HepG2 (cell line): ENCODE measurements around the gene ARIH2. TPM values are rescaled to one million over a fixed set of nuclear protein-coding genes. Genes with fewer than 3 reads are reported as not detected.

Experiments
- EZH2 ChIP-seq: conservative IDR thresholded peaks from 2 replicates; pipeline ENCODE4 v1.6.1; 2012; ENCODE audit warnings: mild to moderate bottlenecking, low read depth, low read length, moderate library complexity
- HCFC1 ChIP-seq: fragments of 150-350 bp; IDR thresholded peaks from 2 replicates; pipeline ENCODE4 v1.6.1; 2014; ENCODE audit warnings: low read depth, low read length
- HIVEP1 ChIP-seq: sonication (generic); formaldehyde crosslinking; IDR thresholded peaks from 2 replicates; pipeline ENCODE4 v1.4.0; 2020; ENCODE audit warnings: mild to moderate bottlenecking, missing genetic modification reagents
- HMGA1 ChIP-seq: sonication (generic); formaldehyde crosslinking; conservative IDR thresholded peaks from 2 replicates; pipeline ENCODE4 v1.4.0; 2020; ENCODE audit warnings: missing genetic modification reagents
- JUN ChIP-seq: sonication (generic); formaldehyde crosslinking; IDR thresholded peaks from 2 replicates; pipeline ENCODE4 v1.4.0; 2020; ENCODE audit warnings: mild to moderate bottlenecking, missing genetic modification reagents
- KIAA2018 ChIP-seq: sonication (generic); formaldehyde crosslinking; IDR thresholded peaks from 2 replicates; pipeline ENCODE4 v1.5.0; 2020; ENCODE audit warnings: mild to moderate bottlenecking, missing genetic modification reagents, borderline replicate concordance
- MED13 ChIP-seq: sonication (generic); formaldehyde crosslinking; IDR thresholded peaks from 2 replicates; pipeline ENCODE4 v1.5.0; 2020; ENCODE audit warnings: missing genetic modification reagents
- POLR2A ChIP-seq, 2 experiments: IDR thresholded peaks; 2 replicates each; pipeline ENCODE4 v1.6.1; 2011; ENCODE audit warnings: low read depth in 2 of 2, low read length in 2 of 2, mild to moderate bottlenecking in 1 of 2, moderate library complexity in 1 of 2; ENCODE audit not compliant: insufficient read depth in 1 of 2
- PPARG ChIP-seq: conservative IDR thresholded peaks from 2 replicates; pipeline ENCODE4 v1.6.1; 2016; ENCODE audit warnings: missing biosample characterization, missing genetic modification reagents
- YEATS4 ChIP-seq: sonication (generic); formaldehyde crosslinking; IDR thresholded peaks from 2 replicates; pipeline ENCODE4 v1.4.0; 2020; ENCODE audit warnings: missing genetic modification reagents, borderline replicate concordance
- ZMAT5 ChIP-seq: sonication (generic); formaldehyde crosslinking; IDR thresholded peaks from 2 replicates; pipeline ENCODE4 v1.5.0; 2020; ENCODE audit warnings: mild to moderate bottlenecking, low read depth, missing genetic modification reagents, borderline replicate concordance
- ZNF44 ChIP-seq: sonication (generic); formaldehyde crosslinking; IDR thresholded peaks from 2 replicates; pipeline ENCODE4 v1.5.1; 2020; ENCODE audit warnings: mild to moderate bottlenecking, missing genetic modification reagents
- ZNF547 ChIP-seq: sonication (generic); formaldehyde crosslinking; IDR thresholded peaks from 2 replicates; pipeline ENCODE4 v1.5.1; 2020; ENCODE audit warnings: mild to moderate bottlenecking, missing genetic modification reagents
- ZNF563 ChIP-seq: sonication (generic); formaldehyde crosslinking; IDR thresholded peaks from 2 replicates; pipeline ENCODE4 v1.8.0; 2022; ENCODE audit warnings: mild to moderate bottlenecking, moderate library complexity, missing genetic modification reagents
- ZNF816 ChIP-seq: sonication (generic); formaldehyde crosslinking; IDR thresholded peaks from 2 replicates; pipeline ENCODE4 v1.8.0; 2022; ENCODE audit warnings: missing genetic modification reagents, mild to moderate bottlenecking, borderline replicate concordance
- polyA plus RNA-seq, 8 experiments: library from polyadenylated mRNA; depleted of rRNA in 3 of 8; stranded (reverse) in 7 of 8; unstranded in 1 of 8; fragments of >200 nt; fragmentation: Illumina TruSeq in 4 of 8; extraction: Trizol in 4 of 8; gene quantifications; 2 replicates each; pipeline versions ENCODE4 v1.2.1 to v1.2.3, GENCODE V29; 2011 to 2016; ENCODE audit warnings: low read depth in 4 of 8, missing spikeins in 1 of 8, mixed read lengths in 1 of 8; ENCODE audit not compliant: insufficient read depth in 1 of 8
- total RNA-seq, 5 experiments: library from RNA; depleted of rRNA; stranded (reverse); fragments of >200 nt; fragmentation: Illumina TruSeq; extraction: Trizol; gene quantifications; 2 replicates each; pipeline ENCODE4 v1.2.3, GENCODE V29; 2016; ENCODE audit warnings: low read depth in 1 of 5
- TF ChIP-seq, protein P1 (sequence below): sonication (generic); formaldehyde crosslinking; IDR thresholded peaks from 2 replicates; pipeline ENCODE4 v1.8.1; 2022; ENCODE audit warnings: low read depth, mild to moderate bottlenecking, missing genetic modification reagents
- TF ChIP-seq, protein P2 (sequence below): sonication (generic); formaldehyde crosslinking; IDR thresholded peaks from 2 replicates; pipeline ENCODE4 v1.5.0; 2020; ENCODE audit warnings: missing genetic modification reagents

Gene ARIH2
- total and polyA plus RNA-seq, 2 of the 13 experiments (the other 11 are each of a cell fraction or from before 2014, with no cell fraction given): 64.8 to 83.3 TPM

DNA sequence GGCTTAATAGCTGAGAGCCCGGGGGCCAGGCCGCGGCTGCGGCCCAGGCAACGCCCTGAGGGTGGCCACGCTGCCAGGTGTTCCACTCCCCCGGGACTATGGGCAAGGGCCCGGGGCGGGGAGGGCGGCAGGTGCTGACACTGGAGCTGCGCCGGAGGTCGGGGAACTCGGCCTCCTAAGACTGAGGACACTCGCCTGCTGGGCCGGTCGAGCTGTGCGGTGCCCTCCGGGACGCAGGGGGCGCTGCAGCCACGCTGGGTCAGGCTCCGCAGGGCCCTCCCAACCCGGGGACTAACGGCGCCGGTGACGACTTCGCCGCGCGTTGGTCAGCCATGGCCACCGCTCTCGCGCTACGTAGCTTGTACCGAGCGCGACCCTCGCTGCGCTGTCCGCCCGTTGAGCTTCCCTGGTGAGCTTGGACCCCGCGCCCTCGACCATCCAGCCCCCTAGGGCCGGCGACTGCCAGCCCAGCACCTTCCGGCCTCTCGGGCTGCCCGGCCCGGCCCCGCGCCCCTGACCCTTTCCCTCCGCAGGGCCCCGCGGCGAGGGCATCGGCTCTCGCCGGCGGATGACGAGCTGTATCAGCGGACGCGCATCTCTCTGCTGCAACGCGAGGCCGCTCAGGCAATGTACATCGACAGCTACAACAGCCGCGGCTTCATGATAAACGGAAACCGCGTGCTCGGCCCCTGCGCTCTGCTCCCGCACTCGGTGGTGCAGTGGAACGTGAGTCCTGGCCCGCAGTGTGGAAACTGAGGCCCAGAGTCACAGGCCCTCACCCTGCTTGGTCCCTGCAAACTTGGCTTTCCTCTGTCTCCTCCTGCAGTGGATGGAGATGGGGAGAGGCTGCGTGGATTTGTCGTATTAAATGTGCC lies 103.4 kb downstream of the ARIH2 start, which contains the start of gene NDUFAF3 (continued):
- TF ChIP-seq KIAA2018 (CRISPR knock-in tag): no peak
- TF ChIP-seq ZNF547 (CRISPR knock-in tag): peak; percentile 52
- peak; percentile 82 for TF ChIP-seq ZNF563 (CRISPR knock-in tag)
- TF ChIP-seq ZNF44: 0 out of 2 replicates have a peak, but pooled peaks have one; percentile 74
- peak; percentile 65; the same call in 1 of the 2 replicates for TF ChIP-seq MED13 (CRISPR knock-in tag)
- TF ChIP-seq HIVEP1: peak; percentile 72; the same call in 1 of the 2 replicates
- TF ChIP-seq HMGA1 (CRISPR knock-in tag): no peak
- peak; percentile 94 for TF ChIP-seq YEATS4 (CRISPR knock-in tag)
- TF ChIP-seq, protein P1, sequence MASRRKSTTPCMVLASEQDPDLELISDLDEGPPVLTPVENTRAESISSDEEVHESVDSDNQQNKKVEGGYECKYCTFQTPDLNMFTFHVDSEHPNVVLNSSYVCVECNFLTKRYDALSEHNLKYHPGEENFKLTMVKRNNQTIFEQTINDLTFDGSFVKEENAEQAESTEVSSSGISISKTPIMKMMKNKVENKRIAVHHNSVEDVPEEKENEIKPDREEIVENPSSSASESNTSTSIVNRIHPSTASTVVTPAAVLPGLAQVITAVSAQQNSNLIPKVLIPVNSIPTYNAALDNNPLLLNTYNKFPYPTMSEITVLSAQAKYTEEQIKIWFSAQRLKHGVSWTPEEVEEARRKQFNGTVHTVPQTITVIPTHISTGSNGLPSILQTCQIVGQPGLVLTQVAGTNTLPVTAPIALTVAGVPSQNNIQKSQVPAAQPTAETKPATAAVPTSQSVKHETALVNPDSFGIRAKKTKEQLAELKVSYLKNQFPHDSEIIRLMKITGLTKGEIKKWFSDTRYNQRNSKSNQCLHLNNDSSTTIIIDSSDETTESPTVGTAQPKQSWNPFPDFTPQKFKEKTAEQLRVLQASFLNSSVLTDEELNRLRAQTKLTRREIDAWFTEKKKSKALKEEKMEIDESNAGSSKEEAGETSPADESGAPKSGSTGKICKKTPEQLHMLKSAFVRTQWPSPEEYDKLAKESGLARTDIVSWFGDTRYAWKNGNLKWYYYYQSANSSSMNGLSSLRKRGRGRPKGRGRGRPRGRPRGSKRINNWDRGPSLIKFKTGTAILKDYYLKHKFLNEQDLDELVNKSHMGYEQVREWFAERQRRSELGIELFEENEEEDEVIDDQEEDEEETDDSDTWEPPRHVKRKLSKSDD (CRISPR knock-in tag): peak; percentile 93; the same call in 1 of the 2 replicates
- 0 out of 2 replicates have a peak, but pooled peaks have one; percentile 7 for TF ChIP-seq PPARG (CRISPR knock-in tag)
- no peak for TF ChIP-seq EZH2
- no peak for TF ChIP-seq JUN (CRISPR knock-in tag)
- peak; percentile 28; the same call in 1 of the 2 replicates for TF ChIP-seq HCFC1
- TF ChIP-seq ZMAT5 (CRISPR knock-in tag): no peak
- TF ChIP-seq, protein P2, sequence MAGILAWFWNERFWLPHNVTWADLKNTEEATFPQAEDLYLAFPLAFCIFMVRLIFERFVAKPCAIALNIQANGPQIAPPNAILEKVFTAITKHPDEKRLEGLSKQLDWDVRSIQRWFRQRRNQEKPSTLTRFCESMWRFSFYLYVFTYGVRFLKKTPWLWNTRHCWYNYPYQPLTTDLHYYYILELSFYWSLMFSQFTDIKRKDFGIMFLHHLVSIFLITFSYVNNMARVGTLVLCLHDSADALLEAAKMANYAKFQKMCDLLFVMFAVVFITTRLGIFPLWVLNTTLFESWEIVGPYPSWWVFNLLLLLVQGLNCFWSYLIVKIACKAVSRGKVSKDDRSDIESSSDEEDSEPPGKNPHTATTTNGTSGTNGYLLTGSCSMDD (CRISPR knock-in tag): no peak
- TF ChIP-seq ZNF816: peak; percentile 91; the same call in 1 of the 2 replicates
- peak in 1 of 2 experiments; percentile 95; a peak in 2 of 4 replicates for TF ChIP-seq POLR2A (IDR thresholded peaks at IDR 0.05; ENCODE audit: insufficient read depth in 1 of 2, low read depth in 2 of 2, low read length in 2 of 2)
